Fibroblast of villous mesenchyme (primary cell): Measurements from ENCODE around the gene KLHL33. TPM values are rescaled to one million over a fixed set of nuclear protein-coding genes. Genes with fewer than 3 reads are reported as not detected.

Source experiments
- DNase-seq: peaks from one replicate; pipeline ENCODE4 v3.0.0-alpha.2; 2010; ENCODE audit warnings: low read depth
- H3K4me3 ChIP-seq: 2 replicates; pipeline ENCODE4 v1.5.1; 2011; ENCODE audit warnings: low read depth, mild to moderate bottlenecking, low read length
- CTCF ChIP-seq: IDR thresholded peaks from 2 replicates; pipeline ENCODE4 v1.5.1; 2012; ENCODE audit warnings: low read depth, mild to moderate bottlenecking, low read length; ENCODE audit not compliant: insufficient read depth
- total RNA-seq: library from RNA; depleted of rRNA; stranded (reverse); fragments of >200 nt; gene quantifications from 2 replicates; pipeline ENCODE4 v1.2.3, GENCODE V29; 2012

The KLHL33 gene
- total RNA-seq, 1 donor, result 0.43 TPM

- H3K4me3 ChIP-seq, result no peak overlapping the region
- TF ChIP-seq CTCF, result no peak
- no peak for DNase-seq
These were observed 38.5 kb downstream of the KLHL33 start for GRCh38 chr14:20397511-20397910.

- no peak for DNase-seq
- no peak overlapping the region for H3K4me3 ChIP-seq
- no peak for TF ChIP-seq CTCF
These were observed 44.5 kb downstream of the KLHL33 start for GRCh38 chr14:20391505-20391904.

GRCh38 chr14:20388159-20388558 lies 47.8 kb downstream of the KLHL33 start:
- no peak overlapping the region for H3K4me3 ChIP-seq
- DNase-seq, result no peak
- no peak for TF ChIP-seq CTCF

- DNase-seq, result no peak
- no peak for TF ChIP-seq CTCF
- no peak overlapping the region for H3K4me3 ChIP-seq
These were observed 48.4 kb downstream of the KLHL33 start for GRCh38 chr14:20387576-20387975.

GRCh38 chr14:20386276-20386855 lies 49.6 kb downstream of the KLHL33 start:
- no peak overlapping the region for H3K4me3 ChIP-seq
- TF ChIP-seq CTCF, result no peak
- no peak for DNase-seq

GRCh38 chr14:20384886-20385285 lies 51.1 kb downstream of the KLHL33 start:
- TF ChIP-seq CTCF, result no peak

GRCh38 chr14:20384321-20384720 lies 51.6 kb downstream of the KLHL33 start:
- no peak for DNase-seq
- H3K4me3 ChIP-seq, result no peak overlapping the region
- no peak for TF ChIP-seq CTCF

More at GRCh38 chr14:20384886-20385285, 51.1 kb downstream of the KLHL33 start:
- H3K4me3 ChIP-seq, result no peak overlapping the region
- no peak for DNase-seq
